Activated CD8-positive, alpha-beta T cell treated with anti-CD3 and anti-CD28 coated beads, Interleukin-2, amount 10 ng/mL, durations not matched to agents 7 days and 5 days (primary cell): ENCODE results near the gene CMTM2. TPM values are rescaled to one million over a fixed set of nuclear protein-coding genes. Genes with fewer than 3 reads are reported as not detected.

ENCODE experiments used
- ATAC-seq: fragments of 150-1000 bp; cut with Tn5 transposase; one replicate; pipeline ENCODE4 v1.10.0; 2021; ENCODE audit warnings: moderate library complexity
- CTCF ChIA-PET: fragments of 350-600 bp; sonication (Branson Sonifier 250); formaldehyde crosslinking; loops from one replicate; lab custom pipeline; 2021; ENCODE audit warnings: antibody characterized with exemption; lab: Charles Lee
- POLR2A ChIA-PET: fragments of 350-600 bp; sonication (Branson Sonifier 250); formaldehyde crosslinking; loops from one replicate; lab custom pipeline; 2021; ENCODE audit warnings: antibody characterized with exemption; lab: Charles Lee
- DNase-seq: peaks from one replicate; pipeline ENCODE4 v3.0.0-alpha.2; 2020
- H3K27ac Mint-ChIP-seq: one replicate; pipeline ENCODE4 v1.8.0; 2021; ENCODE audit warnings: mild to moderate bottlenecking, mixed read lengths
- H3K27me3 Mint-ChIP-seq: one replicate; pipeline ENCODE4 v1.8.0; 2021; ENCODE audit warnings: low read depth, mixed read lengths
- H3K36me3 Mint-ChIP-seq: one replicate; pipeline ENCODE4 v1.8.0; 2021; ENCODE audit warnings: low read depth, mixed read lengths
- H3K4me1 Mint-ChIP-seq: one replicate; pipeline ENCODE4 v1.8.0; 2021; ENCODE audit warnings: low read depth, mixed read lengths
- H3K4me3 Mint-ChIP-seq: one replicate; pipeline ENCODE4 v1.8.0; 2021; ENCODE audit warnings: mild to moderate bottlenecking, mixed read lengths
- H3K9me3 Mint-ChIP-seq: one replicate; pipeline ENCODE4 v1.8.0; 2022; ENCODE audit warnings: mixed read lengths; ENCODE audit not compliant: insufficient read depth
- total RNA-seq, 2 experiments: library from RNA; stranded (reverse); gene quantifications; one replicate each; pipeline ENCODE4 v1.2.3, GENCODE V29; 2021

CMTM2 gene
- total RNA-seq, 2 experiments from 2014 or later: 0.68 to 0.82 TPM

DNA sequence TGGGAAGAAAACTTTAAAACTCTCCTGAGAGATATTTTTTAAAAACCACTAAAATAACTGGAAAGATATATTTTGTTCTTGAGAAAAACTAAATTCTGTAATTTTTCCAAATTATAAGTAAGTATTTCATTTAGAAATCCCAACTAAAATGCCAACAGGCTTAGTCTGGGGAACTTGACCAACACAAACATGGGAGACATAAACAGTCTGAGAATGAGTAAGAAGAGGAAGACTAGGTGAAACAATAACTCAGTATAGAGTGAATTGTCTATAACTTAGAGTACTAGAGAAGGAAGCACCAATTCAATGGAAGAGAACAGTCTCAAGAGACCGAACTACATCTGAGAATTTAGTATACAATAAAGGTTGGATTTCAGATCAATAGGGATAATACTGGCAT lies 10.1 kb upstream of the CMTM2 start:
- DNase-seq: no peak
- no peak for ATAC-seq
- Mint-ChIP-seq H3K27me3 (no peaks in the 10 kb centered on the region), H3K36me3 (peaks cover 52% of the 10 kb centered on the region), H3K27ac (no peak overlapping the region), H3K9me3 (no peaks in the 10 kb centered on the region), H3K4me1 (peaks cover 23% of the 10 kb centered on the region), H3K4me3 (no peak overlapping the region)
- POLR2A ChIA-PET: no interaction called here
- CTCF ChIA-PET: interaction anchor here (0.8 to 1.5 kb wide), 2 partner anchors 13 to 93 kb away, joined by 3 read pairs; no protein-coding TSS in a partner anchor

DNA sequence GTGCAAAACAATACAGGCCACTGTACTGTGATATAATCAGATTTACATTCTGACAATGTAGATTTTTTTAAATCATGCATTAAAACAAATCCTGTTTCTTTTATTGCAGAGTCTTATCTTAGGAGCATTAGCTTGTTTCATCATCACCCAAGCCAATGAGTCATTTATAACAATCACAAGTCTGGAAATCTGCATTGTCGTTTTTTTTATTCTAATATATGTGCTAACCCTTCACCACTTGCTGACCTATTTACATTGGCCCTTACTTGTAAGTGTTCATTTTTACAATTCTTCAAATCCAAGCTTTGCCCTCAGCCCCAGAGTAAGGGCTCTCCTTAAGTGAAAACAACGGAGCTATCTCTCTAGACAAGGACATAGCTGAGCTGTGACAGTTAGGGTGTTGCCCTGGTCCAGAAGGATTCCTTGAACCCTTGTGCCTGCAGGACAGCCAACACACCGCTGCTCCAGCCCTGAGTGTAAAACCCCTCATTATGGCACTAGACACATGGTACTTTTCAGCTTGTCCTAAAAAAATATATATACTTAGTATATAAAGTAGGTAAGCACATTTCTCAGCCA lies 9.3 kb upstream of the CMTM2 start:
- ATAC-seq: no peak
- Mint-ChIP-seq H3K4me1 (peaks cover 20% of the 10 kb centered on the region), H3K27me3 (no peaks in the 10 kb centered on the region), H3K9me3 (no peaks in the 10 kb centered on the region), H3K27ac (no peak overlapping the region), H3K36me3 (peaks cover 50% of the 10 kb centered on the region), H3K4me3 (no peak overlapping the region)
- CTCF ChIA-PET: interaction anchor here (0.7 to 1.5 kb wide), 4 partner anchors 8 to 93 kb away, joined by 3 read pairs; partner anchors contain the start of gene CKLF
- DNase-seq: no peak
- POLR2A ChIA-PET: interaction anchor here (1.2 kb wide), 1 partner anchor 17 kb away, joined by 4 read pairs; the partner anchor contains the start of gene CKLF

DNA sequence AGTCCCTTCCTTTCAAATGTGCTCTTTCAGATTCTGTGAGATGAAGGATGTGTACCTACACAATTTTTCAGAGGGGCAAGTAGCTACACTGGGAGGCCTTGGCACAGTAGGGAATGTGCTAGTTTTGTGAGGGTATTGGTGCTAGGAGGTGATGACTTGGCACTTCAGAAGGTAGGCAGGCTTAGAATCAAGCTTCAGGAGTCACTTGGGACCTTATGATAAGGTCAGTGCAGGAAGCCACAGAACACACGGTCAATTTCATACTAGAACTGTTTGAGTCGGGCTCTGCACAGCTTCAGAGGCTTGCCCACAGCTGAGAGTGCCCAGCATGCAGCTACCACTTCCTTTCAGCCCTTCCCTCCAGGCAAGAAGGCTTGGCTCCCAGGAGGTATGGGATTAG lies 6.9 kb upstream of the CMTM2 start:
- POLR2A ChIA-PET: interaction anchor here (0.9 kb wide), 1 partner anchor 25 kb away, joined by 3 read pairs; no protein-coding TSS in a partner anchor
- Mint-ChIP-seq H3K27ac (peak overlapping the region; percentile 62), H3K4me3 (no peak overlapping the region), H3K36me3 (peaks cover 26% of the 10 kb centered on the region), H3K9me3 (no peaks in the 10 kb centered on the region), H3K27me3 (peaks cover 3% of the 10 kb centered on the region), H3K4me1 (peaks cover 19% of the 10 kb centered on the region)
- CTCF ChIA-PET: interaction anchor here (1.2 to 2.3 kb wide), 5 partner anchors 9 to 165 kb away, joined by 4 to 14 read pairs (median 7); no protein-coding TSS in a partner anchor
- ATAC-seq (no peak), DNase-seq (no peak)

DNA sequence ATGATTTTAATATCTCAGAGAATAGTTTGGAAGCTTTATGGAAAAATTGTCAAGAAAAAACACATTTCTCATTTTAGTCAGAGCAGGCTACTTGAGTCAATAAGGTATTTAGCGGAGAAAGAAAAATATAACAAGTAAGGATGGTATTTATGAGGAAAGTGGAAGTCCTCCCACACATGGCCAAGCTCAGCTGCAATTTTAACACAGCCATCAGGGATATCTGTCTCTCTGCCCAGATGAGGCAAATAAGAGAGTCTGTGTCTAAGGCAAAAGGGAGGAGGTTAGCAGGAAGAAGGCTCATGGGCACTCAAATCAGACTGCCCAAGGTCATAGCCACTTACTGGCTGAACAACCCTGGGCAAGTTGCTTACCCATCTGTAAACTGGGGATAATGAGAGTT lies 5.2 kb upstream of the CMTM2 start:
- no peak overlapping the region for H3K4me3 Mint-ChIP-seq
- DNase-seq (no peak), ATAC-seq (no peak)
- peaks cover 19% of the 10 kb centered on the region for H3K36me3 Mint-ChIP-seq
- CTCF ChIA-PET: interaction anchor here (0.7 to 2.0 kb wide), 5 partner anchors 10 to 299 kb away, joined by 3 to 7 read pairs (median 4); no protein-coding TSS in a partner anchor
- no peak overlapping the region for H3K27ac Mint-ChIP-seq
- peaks cover 19% of the 10 kb centered on the region for H3K27me3 Mint-ChIP-seq
- POLR2A ChIA-PET: interaction anchor here (1.7 kb wide), 1 partner anchor 22 kb away, joined by 6 read pairs; the partner anchor contains the start of gene CKLF
- H3K9me3 Mint-ChIP-seq: no peaks in the 10 kb centered on the region
- peaks cover 23% of the 10 kb centered on the region for H3K4me1 Mint-ChIP-seq

DNA sequence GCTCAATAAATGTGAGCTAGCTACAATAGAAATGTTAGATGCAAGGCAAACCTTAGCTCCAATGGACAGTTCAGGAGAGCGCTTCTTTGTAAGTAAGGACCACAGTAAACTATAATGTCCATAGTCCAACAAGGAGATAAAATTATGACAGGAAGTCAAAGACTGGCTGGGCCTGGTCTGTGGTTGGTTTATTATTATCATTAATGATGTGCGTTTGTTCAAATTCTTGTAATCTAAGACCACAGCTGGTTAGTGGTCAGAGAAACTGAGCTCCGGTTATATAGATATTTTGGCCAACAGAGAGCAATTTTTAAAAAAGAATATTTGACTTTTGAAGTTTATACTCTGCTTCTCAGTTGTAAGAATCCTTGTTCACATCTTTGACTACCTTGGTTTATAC lies 4.7 kb upstream of the CMTM2 start:
- H3K4me3 Mint-ChIP-seq: no peak overlapping the region
- POLR2A ChIA-PET: interaction anchor here (1.7 kb wide), 1 partner anchor 22 kb away, joined by 6 read pairs; the partner anchor contains the start of gene CKLF
- CTCF ChIA-PET: interaction anchor here (0.7 to 2.0 kb wide), 5 partner anchors 10 to 299 kb away, joined by 3 to 7 read pairs (median 4); no protein-coding TSS in a partner anchor
- peaks cover 28% of the 10 kb centered on the region for H3K4me1 Mint-ChIP-seq
- peaks cover 22% of the 10 kb centered on the region for H3K27me3 Mint-ChIP-seq
- H3K9me3 Mint-ChIP-seq: no peaks in the 10 kb centered on the region
- no peak for ATAC-seq
- H3K36me3 Mint-ChIP-seq: peaks cover 19% of the 10 kb centered on the region
- DNase-seq: no peak
- H3K27ac Mint-ChIP-seq: no peak overlapping the region

DNA sequence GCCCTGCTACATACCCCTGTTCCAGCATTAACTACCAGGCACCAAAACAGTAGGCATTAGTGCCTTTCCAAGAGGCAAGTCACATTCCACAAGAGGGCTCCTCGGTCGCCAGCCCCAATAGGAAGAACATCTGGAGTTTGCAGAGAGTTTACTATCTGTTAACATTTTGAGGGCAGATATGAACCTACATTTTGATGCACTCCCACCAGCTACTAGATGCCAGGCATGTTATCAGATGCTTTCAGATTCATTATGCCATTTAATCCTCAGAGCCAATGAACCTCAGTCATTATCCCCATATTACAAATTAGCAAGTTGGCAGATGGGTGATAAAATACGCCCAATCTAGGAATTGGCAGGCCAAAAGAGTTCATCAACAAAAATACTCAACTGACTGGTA lies 4.2 kb upstream of the CMTM2 start:
- H3K27me3 Mint-ChIP-seq: peaks cover 27% of the 10 kb centered on the region
- DNase-seq: no peak
- ATAC-seq: no peak
- H3K4me1 Mint-ChIP-seq: peaks cover 29% of the 10 kb centered on the region
- no peak overlapping the region for H3K4me3 Mint-ChIP-seq
- H3K9me3 Mint-ChIP-seq: no peaks in the 10 kb centered on the region
- H3K36me3 Mint-ChIP-seq: peaks cover 18% of the 10 kb centered on the region
- ChIA-PET POLR2A (interaction anchor here (0.6 kb wide), 1 partner anchor 24 kb away, joined by 4 read pairs; no protein-coding TSS in a partner anchor), CTCF (interaction anchor here (0.9 to 2.0 kb wide), 3 partner anchors 12 to 33 kb away, joined by 4 to 7 read pairs (median 4); no protein-coding TSS in a partner anchor)
- H3K27ac Mint-ChIP-seq: no peak overlapping the region

DNA sequence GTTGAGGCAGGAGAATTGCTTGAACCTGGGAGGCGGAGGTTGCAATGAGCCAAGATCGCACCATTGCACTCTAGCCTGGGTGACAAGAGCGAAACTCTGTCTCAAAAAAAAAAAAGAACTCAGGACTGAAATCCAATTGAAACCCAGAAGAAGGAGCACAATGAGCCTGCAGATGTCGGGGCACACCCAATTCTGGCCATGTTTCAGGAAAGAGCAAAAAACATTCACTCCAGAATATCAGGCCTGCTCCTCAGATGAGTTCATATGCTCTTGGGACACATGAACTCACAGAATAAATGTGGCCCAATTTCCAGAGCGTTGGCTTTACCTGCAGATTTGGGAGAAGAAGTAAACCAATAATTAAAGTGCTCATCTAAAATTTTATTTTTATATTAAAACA lies 3.0 kb upstream of the CMTM2 start:
- H3K4me3 Mint-ChIP-seq: no peak overlapping the region
- ChIA-PET CTCF (no interaction called here), POLR2A (no interaction called here)
- H3K27me3 Mint-ChIP-seq: peaks cover 34% of the 10 kb centered on the region
- H3K9me3 Mint-ChIP-seq: no peaks in the 10 kb centered on the region
- peaks cover 13% of the 10 kb centered on the region for H3K36me3 Mint-ChIP-seq
- no peak overlapping the region for H3K27ac Mint-ChIP-seq
- peaks cover 27% of the 10 kb centered on the region for H3K4me1 Mint-ChIP-seq
- ATAC-seq (no peak), DNase-seq (no peak)

DNA sequence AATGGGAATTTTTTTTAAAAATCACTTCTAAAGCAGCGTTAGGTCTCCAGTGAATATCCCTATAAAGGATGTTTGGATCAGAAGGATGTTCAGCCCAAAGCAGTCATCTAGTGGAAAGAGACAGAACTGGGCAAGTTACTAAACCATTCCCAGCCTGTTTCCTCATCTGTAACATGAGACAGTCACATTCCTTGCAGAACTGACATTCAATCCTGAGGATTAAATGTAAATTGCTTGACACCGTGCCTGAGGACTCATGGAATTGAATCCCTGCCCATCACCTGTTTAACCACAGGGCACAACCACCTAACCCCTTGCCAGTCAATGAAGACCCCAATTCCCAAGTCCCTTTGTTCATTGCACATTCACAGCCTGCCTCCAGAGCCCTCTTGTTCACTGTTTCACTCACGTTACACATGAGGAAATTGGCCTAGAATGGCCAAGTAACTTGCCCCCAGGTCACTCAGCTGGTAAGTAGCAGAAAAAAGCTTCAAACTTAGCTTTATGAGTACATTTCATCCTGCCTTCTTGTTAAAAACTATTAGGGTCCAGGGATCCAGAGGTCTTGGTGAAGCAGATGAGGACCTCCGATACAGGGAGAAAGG lies 1.4 kb downstream of the CMTM2 start:
- Mint-ChIP-seq H3K4me1 (peaks cover 18% of the 10 kb centered on the region), H3K27me3 (peaks cover 34% of the 10 kb centered on the region), H3K4me3 (no peak overlapping the region), H3K36me3 (peaks cover 3% of the 10 kb centered on the region), H3K9me3 (no peaks in the 10 kb centered on the region), H3K27ac (no peak overlapping the region)
- ChIA-PET POLR2A (no interaction called here), CTCF (interaction anchor here (1.1 to 3.5 kb wide), 5 partner anchors 9 to 70 kb away, joined by 3 to 26 read pairs (median 11); no protein-coding TSS in a partner anchor)
- ATAC-seq (no peak), DNase-seq (no peak)

DNA sequence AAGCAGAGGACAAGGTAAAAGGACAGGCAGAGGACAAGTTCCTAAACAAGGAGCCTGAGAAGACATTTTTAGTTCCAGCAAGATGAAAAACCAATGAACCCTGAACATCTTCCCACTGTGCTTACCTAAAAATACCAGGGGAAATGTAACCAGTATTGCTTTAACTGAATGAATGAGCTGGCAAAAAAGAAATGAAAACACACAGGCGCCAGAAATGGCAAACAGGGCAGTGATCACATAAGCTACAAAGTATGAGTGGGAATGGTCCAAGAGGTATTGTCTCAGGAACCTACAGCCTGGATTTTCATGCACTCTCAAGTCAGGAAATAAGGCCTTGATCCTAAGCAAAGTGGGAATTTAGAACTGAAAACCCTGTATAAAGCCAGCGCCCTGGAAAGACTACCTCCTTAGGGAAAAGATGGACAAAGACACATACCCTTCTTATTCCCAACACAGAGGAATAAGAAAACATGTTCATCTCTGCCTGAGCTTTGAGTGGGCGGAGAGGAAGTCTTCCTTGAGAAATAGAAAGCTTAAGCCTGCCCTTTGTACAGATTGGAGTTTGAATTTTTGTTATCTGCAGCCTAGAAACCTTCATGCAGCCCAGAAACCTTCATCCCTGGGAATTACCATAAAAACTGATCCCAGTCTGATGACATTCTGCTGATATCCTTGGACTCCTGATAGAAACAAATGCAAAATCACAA lies 2.1 kb downstream of the CMTM2 start:
- no peak overlapping the region for H3K4me3 Mint-ChIP-seq
- no peak overlapping the region for H3K27ac Mint-ChIP-seq
- DNase-seq (no peak), ATAC-seq (no peak)
- H3K9me3 Mint-ChIP-seq: no peaks in the 10 kb centered on the region
- POLR2A ChIA-PET: no interaction called here
- peaks cover 34% of the 10 kb centered on the region for H3K27me3 Mint-ChIP-seq
- CTCF ChIA-PET: interaction anchor here (1.6 to 3.5 kb wide), 5 partner anchors 9 to 70 kb away, joined by 3 to 26 read pairs (median 5); no protein-coding TSS in a partner anchor
- peaks cover 3% of the 10 kb centered on the region for H3K36me3 Mint-ChIP-seq
- peaks cover 21% of the 10 kb centered on the region for H3K4me1 Mint-ChIP-seq

DNA sequence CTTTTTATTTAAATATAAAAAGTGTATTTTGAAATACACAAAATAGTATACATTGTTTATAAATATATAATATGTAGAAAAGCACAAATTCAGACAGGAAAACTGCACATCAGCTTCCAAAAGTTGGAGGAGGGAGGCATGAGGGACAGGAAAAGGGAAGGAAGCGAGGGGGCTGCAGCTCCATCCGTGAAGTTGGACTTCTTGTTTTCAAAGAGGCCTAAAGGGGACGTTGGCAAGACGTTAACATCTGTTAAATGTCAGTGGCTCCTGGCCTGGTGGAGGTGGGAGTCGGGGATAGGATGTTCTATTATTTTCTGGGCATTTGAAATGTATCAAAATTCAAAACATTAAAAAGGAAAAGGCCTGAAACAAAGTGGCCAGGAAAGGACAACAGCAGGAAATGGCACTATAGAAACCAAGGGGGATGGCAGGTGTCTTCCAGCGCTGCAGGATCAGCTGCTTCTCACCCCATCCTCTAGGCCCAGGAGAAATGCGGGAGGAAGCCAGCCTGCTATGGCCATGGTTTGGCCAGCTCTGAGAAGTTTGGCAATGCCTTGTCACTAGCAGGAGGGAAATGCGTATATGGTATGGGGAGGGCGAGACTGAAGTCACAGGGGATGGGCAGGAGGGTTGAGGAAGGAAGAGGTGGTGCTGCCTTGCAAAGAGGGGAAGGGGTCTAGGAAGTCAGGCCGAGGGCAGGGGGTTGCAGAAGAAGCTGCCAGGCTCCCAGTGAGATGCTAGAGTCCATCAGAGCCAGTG lies 6.4 kb downstream of the CMTM2 start:
- Mint-ChIP-seq H3K9me3 (no peaks in the 10 kb centered on the region), H3K27me3 (peaks cover 1% of the 10 kb centered on the region), H3K27ac (no peak overlapping the region)

More for the DNA sequence above, 6.4 kb downstream of the CMTM2 start:
- Mint-ChIP-seq H3K4me1 (peaks cover 42% of the 10 kb centered on the region), H3K4me3 (no peak overlapping the region), H3K36me3 (peaks cover 3% of the 10 kb centered on the region)
- ChIA-PET CTCF (interaction anchor here (0.9 kb wide), 1 partner anchor 23 kb away, joined by 3 read pairs; no protein-coding TSS in a partner anchor), POLR2A (interaction anchor here (0.7 kb wide), 1 partner anchor 41 kb away, joined by 3 read pairs; no protein-coding TSS in a partner anchor)
- no peak for ATAC-seq
- DNase-seq: no peak
